Activated CD8-positive, alpha-beta memory T cell treated with anti-CD3 and anti-CD28 coated beads, Interleukin-2, amount 50 U/mL, for 24 hours (primary cell): ENCODE measurements around the gene ADGRG6.

Experiments used
- DNase-seq: peaks from one replicate; pipeline ENCODE4 v3.0.0-alpha.2; 2020; ENCODE audit errors: extremely low read depth

The ADGRG6 gene

DNA sequence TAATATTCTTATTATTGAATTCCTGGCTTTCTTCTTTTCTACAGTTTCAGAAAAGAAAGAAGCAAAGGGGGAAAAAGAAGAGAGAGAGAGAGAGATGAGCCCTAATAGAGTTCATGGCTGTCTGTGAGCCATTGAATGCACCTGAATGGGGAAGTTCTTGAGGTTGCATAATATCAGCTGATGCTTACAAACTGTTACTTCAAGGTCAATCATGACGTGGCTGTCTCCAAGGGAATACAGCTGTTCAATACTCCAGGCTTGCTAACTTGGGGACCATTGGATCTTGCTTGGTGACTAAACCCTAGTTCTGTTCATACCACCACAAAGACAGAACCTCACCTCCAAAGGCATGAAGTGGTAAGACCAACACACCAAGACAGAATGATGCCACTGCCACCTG lies 180.4 kb downstream of the ADGRG6 start:
- DNase-seq: no peak

DNA sequence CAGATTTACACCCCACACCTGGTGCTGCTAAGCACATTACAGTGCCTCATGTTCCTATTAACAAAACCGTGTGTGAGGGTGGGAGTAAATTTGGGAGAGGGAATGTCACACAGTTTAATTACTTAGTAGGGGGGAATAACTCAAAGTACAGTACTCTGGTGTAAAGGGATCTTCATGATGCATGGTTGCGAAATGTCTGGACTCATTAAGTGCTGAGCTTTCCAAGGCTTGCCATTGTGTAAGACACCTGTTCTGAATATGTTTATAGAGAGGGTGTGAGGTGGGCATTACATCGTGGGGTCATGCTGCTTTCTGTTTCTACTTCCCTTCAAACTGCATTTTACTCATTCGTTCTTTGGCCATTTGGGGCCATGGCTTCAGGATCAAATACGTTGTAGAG lies 181.2 kb downstream of the ADGRG6 start:
- no peak for DNase-seq

DNA sequence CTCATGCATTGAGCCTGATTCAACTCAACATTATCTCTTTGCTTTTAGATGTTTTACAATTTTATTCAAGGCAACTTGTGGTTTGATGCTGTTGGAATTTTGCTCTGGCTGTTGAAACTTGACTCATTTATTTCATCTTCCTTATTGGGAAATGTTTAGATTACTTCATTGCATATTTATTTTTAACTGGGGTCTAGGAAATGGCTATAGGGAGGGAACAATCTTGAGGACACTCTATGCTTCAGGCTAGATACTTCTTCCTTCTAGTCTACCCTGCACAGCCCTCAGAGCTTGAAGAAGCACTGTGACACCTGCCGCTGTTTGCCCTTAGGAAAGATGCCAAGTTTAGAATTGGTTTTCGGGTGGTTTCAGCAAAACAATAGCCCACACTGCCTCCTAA lies 183.4 kb downstream of the ADGRG6 start:
- no peak for DNase-seq

DNA sequence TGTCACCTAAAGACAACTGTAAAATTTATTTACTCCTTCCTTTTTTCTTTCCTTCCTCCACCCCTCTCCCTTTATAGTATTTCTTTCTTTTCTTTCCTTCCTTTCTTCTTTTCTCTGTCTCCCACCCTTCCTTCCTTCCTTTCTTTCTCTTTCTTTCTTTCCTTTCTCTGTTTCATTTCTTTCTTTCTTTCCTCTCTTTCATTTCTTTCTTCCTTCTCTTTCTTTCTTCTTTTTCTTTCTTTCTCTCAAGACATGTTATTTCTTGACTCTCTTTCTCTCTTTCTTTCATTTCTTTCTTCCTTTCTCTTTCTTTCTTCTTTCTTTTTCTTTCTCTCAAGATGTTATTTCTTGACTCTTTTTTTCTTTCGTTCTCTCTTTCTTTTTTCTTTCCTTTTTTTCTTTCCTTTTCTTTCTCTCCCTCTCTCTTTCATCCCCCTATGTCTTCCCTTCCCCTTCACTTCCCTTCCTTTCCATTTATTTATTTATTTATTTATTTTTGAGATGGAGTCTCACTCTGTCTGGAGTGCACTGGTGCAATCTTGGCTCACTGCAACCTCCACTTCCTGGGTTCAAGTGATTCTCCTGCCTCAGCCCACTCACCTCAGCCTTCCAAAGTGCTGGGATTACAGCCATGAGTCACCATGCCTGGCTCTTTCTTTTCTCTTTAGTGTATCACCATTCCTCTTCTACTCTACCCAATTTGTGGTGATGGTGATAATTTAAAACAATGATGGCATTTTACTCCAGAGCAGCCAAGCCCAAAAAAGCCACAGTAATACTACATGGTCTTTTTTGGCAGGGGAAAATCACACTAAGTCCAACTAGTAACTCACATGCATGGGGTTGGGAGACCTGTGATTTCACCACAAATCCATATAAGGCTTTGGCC lies 188.2 kb downstream of the ADGRG6 start:
- no peak for DNase-seq
